Activated T-cell treated with anti-CD3 and anti-CD28 coated beads, Interleukin-2, amount 50 U/mL, for 1 hour (primary cell): ENCODE results near the gene TRIO.

ENCODE experiments used
- DNase-seq: peaks from one replicate; pipeline ENCODE4 v3.0.0-alpha.2; 2020

The TRIO gene

GRCh38 chr5:14212838-14213237 is 69.7 kb downstream of the TRIO start:
- DNase-seq: no peak

- no peak for DNase-seq
These were observed 70.1 kb downstream of the TRIO start for GRCh38 chr5:14213253-14213652.

- DNase-seq: no peak
These were observed 70.9 kb downstream of the TRIO start for GRCh38 chr5:14213813-14214585.

GRCh38 chr5:14215901-14216300 is 72.8 kb downstream of the TRIO start:
- no peak for DNase-seq

- no peak for DNase-seq
These were observed 73.2 kb downstream of the TRIO start for GRCh38 chr5:14216372-14216771.

- no peak for DNase-seq
These were observed 73.8 kb downstream of the TRIO start for GRCh38 chr5:14216902-14217301.

GRCh38 chr5:14217587-14217986 is 74.4 kb downstream of the TRIO start:
- DNase-seq: no peak

- DNase-seq: no peak
These were observed 74.9 kb downstream of the TRIO start for GRCh38 chr5:14218011-14218410.

GRCh38 chr5:14218480-14218879 is 75.3 kb downstream of the TRIO start:
- DNase-seq: no peak

- DNase-seq: no peak
These were observed 75.9 kb downstream of the TRIO start for GRCh38 chr5:14218897-14219573.

GRCh38 chr5:14219800-14220512 is 76.8 kb downstream of the TRIO start:
- no peak for DNase-seq

- no peak for DNase-seq
These were observed 77.5 kb downstream of the TRIO start for GRCh38 chr5:14220642-14221041.

GRCh38 chr5:14221732-14222131 is 78.6 kb downstream of the TRIO start:
- DNase-seq: no peak

- no peak for DNase-seq
These were observed 79.1 kb downstream of the TRIO start for GRCh38 chr5:14222206-14222605.

GRCh38 chr5:14223372-14223771 is 80.2 kb downstream of the TRIO start:
- DNase-seq: no peak

- no peak for DNase-seq
These were observed 82.2 kb downstream of the TRIO start for GRCh38 chr5:14225173-14225834.

GRCh38 chr5:14226149-14226548 is 83.0 kb downstream of the TRIO start:
- DNase-seq: no peak

- DNase-seq: no peak
These were observed 83.4 kb downstream of the TRIO start for GRCh38 chr5:14226554-14226953.

GRCh38 chr5:14226992-14227391 is 83.8 kb downstream of the TRIO start:
- no peak for DNase-seq

GRCh38 chr5:14227513-14227912 is 84.4 kb downstream of the TRIO start:
- DNase-seq: no peak

GRCh38 chr5:14228219-14228618 is 85.1 kb downstream of the TRIO start:
- no peak for DNase-seq

- no peak for DNase-seq
These were observed 86.0 kb downstream of the TRIO start for GRCh38 chr5:14229181-14229580.

- DNase-seq: no peak
These were observed 86.6 kb downstream of the TRIO start for GRCh38 chr5:14229734-14230133.
